CD4-positive, alpha-beta T cell treated with Interleukin-6 at 100 ng/mL for 8 hours (primary cell): Measurements from ENCODE around the gene ADAD2.

ENCODE experiments used
- DNase-seq: peaks from one replicate; pipeline ENCODE4 v3.0.0-alpha.2; 2020; ENCODE audit warnings: mixed read lengths, low spot score

Gene ADAD2

DNA sequence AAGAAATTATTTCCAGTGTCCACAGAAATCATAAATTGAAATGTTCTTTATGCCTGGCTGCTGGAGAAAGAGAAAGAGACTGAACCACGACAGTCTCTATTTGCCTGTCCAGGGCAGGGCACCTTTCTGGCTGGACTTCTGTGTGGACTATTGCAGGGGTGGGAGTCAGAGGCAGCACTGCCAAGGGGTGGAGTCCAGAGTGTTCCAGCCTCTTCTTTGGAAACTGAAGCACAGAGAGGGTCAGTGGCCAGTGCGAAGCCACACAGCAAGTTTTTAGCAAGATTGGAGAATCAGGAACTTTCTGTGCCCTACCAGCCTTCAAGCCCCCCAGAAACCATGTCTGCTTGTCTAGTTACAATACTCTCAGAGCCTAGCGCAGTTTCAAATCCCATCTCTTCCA is 33.6 kb downstream of the ADAD2 start:
- no peak for DNase-seq

DNA sequence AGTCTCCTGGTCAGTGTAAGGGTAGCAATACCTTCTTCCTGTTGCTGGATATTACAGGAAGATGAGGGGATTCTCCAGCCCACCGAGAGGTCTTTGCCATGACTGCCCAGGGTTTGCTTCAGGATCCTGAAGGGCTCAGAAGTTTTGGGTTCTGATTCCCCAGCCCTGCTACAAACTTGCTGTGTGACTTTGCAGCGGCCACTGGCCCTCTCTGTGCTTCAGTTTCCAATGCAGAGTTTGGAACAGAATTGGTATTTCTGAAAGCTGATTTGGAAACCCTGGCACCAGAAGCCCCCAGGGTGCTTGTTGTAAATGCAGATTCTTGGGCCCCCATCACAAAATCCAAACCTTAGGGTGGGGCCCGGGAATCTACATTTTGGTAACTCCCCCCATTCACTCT is 34.2 kb downstream of the ADAD2 start:
- DNase-seq, result no peak

DNA sequence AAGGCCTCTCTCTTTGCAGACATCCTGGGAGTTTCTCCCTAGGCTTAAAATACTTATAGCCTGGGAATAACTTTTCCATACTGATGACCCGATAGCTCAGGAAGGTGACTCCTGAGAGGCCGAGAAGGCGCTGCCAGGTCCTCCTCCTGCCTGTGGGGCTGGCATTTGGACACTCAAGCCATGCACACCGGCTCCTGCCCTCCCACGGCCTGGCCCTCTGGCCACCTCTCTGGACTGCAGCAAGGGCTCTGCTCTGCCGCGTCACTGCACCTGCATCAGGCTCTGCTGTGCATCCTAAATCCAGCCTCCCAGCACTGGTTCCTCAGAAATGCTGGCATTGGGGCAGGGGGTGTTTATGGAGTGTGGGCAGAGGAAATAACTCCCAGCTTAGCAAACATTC is 34.6 kb downstream of the ADAD2 start:
- DNase-seq, result no peak

DNA sequence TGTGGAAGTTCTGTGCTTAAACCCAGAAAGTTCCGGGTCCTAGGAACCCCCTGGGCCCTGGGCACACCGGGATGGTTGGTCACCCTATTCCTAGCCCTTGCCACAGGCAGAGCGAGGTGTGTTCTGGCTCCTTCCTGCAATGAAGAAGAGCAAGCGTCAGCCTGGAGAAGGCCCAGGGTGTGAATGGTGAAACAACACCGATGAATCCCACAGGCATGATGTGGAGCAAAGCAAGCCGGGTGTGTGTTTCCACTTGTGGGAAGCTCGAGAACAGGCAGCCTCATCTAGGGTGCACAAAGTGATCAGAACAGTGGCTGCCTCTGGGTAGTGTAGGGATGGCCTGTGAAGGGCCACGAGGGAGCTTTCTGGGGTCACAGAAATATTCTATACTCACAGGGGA is 35.1 kb downstream of the ADAD2 start:
- DNase-seq, result no peak

GRCh38 chr16:84227548-84227947 is 36.6 kb downstream of the ADAD2 start:
- no peak for DNase-seq

DNA sequence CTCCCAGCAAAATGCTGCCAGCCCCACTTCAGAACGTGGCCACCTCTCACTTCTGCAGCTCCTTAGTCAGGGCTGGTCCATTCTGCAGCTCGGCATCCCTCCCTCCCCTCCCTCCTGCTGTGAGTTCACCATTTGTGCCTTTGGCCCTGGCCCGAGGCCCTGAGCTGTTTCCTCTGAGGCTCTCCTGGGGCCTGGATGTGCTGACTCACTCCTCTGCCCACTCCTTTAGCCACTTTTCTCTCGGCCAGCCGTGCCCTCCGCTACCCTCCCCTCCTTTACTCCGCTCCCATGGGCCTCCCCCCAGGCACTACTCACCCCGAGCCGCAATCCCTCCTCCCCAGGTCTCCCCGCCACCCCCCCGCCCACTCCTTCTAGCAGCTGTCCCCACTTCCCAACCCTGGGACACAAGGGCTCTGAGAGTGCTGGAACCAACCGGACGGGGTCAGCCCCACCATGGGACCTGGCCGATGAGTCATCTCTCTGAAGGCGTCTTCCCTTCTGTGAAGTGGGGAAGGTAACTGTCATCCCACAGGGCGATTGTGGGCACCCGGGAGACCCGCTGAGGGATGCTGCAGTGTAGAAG is 37.4 kb downstream of the ADAD2 start:
- no peak for DNase-seq

DNA sequence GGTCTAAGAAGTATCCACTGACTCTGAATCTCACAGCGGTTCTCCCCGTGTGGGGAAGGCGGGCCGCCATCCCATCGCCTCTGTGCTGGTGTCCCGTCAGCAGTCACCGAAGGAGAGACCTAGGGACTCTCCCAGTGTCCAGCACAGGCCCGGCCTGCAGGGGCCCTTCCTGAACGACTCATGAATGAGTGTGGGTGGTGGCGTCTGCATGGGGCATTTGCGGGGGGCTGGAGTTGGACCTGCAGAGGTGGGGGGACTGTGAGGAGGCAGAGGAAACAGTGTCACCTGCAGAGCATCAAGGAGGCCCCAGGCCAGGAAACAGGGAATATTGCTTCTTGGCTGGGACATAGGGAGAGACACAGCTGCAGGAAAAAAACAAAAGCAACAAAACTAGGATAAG is 38.5 kb downstream of the ADAD2 start:
- no peak for DNase-seq

DNA sequence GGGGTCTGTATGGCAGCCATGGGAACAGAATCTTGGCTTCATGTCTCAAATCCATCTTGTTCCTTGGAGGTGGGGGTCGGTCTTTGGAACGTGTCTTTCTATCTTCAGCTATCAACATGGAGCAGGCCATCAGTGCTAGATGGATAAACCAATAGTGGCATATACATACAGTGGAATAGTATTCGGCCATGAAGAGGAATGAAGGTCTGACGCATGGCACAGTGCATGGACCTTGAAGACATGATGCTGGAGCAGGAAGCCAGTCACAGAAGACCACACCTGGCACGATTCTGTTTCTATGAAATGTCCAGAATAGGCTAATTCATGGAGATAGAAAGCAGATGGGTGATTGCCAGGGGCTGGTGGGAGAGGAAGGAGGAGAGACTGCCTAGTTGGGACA is 41.1 kb downstream of the ADAD2 start:
- DNase-seq, result no peak

DNA sequence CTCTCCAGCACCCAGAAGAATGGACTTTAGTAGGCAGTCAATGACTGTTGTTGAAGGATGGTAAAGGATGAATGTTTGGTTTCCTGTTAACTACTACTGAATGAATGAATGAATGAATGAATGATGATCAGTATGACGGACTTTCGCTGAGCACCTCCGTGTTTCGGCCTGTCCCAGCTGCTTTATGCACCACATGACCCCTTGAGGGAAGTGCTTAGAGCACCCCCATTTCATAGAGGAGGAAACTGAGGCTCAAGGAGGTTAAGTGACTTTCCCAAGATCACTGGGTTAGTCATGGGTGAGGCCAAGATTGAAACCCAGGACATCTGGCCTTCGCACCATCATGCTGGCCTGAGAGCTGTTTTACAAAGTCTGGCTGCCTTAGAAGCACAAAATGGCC is 42.0 kb downstream of the ADAD2 start:
- no peak for DNase-seq

DNA sequence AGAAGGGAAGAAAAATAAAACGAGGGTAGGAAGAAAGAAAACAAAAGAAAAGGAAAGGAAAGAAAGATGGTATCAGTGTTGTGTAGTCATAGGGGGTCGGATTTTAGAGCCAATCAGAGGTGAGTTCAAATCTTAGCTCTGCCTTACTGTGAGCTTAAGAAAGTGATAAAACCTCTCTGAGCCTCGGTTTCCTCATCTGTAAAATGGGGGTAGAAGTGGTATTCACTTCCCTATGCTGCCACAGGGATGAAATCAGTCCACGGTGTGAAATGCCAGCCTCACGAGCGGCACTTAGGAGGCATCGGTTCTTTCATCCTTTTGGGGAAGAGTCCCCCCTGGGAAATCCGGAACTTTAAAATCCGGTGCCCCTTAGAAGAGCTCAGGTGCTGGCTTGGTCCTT is 42.8 kb downstream of the ADAD2 start:
- no peak for DNase-seq

DNA sequence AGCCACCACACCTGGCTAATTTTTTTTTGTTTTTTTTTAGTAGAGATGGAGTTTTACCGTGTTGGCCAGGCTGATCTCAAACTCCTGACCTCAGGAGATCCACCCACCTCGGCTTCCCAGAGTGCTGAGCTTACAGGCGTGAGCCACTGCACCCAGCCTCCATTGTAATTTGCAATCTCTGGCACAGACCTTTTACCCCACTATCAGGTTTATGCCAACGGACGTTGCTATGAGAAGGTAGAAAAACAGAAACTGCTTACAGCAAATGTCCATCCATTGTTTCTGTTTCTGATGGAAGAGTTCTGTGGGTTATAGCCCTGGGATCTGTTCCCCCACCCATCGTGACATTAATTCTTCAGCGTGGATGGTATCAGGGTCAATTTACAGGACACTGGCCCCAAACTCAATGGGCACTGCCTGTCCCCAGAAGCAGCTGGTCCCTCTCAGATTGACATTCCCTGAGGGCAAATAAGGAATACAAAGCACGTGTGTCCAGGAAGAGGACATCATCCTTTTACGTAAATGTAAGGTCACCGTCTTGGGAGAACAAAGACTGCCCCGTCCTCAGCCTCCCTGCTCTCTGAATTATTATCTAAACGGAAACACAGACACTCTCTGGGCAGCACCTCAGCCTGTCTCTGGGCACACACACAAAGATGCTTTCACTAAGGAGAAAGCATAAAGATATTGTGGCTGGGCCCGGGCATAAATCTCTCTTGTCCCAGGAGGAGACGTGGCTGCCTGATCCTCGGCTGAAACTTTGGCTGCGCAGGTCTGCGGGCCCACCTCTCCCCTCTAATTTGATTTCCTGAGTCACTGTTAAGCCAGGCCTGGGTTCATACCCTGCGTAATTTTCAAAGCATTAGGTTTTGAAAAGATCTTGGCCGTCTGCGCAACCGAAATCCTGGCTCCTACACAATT is 43.6 kb downstream of the ADAD2 start:
- no peak for DNase-seq

- no peak for DNase-seq
Measured at GRCh38 chr16:84236671-84237070, 45.7 kb downstream of the ADAD2 start.

GRCh38 chr16:84237994-84238750 is 47.2 kb downstream of the ADAD2 start:
- DNase-seq, result no peak

DNA sequence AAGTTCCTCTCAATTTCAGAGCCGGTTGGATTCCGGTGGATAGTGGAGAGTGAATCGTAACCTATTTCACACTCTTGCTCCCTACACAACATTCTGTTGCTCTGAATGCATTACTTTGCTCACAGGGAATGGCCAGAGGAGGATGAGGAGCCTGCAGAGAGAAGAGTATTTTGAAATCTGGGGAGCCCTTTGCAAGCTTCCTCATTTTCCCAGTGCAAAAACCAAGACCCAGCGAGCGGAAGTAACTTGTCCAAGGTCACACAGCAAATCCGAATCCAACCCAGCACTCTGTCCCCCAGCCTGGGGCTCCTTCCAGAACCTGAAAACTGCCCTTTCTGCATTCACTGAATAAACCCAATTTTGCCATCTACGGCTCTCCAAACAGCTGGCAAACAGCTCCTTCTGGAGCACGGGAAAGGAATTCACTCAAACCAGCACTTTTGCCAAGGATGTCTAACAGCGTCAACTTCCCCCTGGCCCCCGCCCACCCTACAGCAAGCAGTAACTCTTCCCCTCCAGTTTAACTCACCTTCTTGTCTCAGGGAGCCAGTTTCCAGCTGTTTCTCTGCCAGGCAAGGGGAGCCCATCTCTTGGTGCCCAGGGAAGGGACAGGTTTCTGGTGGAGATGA is 48.3 kb downstream of the ADAD2 start:
- no peak for DNase-seq

DNA sequence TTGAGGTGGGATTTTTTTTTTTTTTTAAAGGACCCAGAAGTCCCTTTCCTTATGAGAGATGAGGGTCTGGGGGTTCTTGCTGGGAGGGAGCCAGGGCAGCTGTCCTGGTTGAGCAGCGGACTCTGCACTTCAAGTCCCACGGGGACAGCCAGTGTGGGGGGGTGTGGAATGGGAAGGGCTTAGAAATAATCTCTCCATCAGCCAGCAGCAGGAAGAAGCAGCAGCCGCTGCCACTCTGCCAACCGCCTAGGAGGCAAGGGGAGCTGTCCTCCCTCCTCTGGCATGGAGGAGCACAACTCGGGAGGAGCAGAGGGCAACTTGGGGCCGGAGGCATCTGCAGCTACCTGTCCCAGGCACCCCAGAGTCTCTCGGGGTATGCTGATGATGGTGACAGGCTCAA is 49.0 kb downstream of the ADAD2 start, which contains the start of gene KCNG4:
TSS of gene KCNG4 (minus strand) at position 104 of the 400 bp plus-strand sequence. CDS start 2,527 bp downstream, outside the sequence.
- no peak for DNase-seq

- DNase-seq, result no peak
Measured at GRCh38 chr16:84240455-84240854, 49.5 kb downstream of the ADAD2 start.

GRCh38 chr16:84241778-84242177 is 50.8 kb downstream of the ADAD2 start:
- no peak for DNase-seq

DNA sequence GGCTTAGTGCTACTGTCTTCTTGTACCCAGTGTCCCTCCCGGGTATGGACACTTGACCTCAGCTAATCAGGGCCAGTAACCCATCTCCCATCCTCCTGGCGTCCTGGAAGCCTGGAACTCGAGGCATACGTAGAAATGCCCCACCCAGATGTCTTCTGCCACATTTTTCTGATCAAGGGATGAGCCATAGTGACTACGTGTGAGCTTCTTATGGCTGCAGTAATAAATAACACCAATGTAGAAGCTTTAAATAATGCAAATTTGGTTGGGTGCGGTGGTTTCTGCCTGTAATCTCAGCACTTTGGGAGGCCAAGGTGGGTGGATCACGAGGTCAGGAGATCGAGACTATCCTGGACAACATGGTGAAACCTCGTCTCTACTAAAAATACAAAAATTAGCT is 51.9 kb downstream of the ADAD2 start:
- DNase-seq, result no peak

GRCh38 chr16:84243732-84244131 is 52.8 kb downstream of the ADAD2 start:
- DNase-seq, result no peak

GRCh38 chr16:84244728-84245127 is 53.8 kb downstream of the ADAD2 start:
- no peak for DNase-seq

DNA sequence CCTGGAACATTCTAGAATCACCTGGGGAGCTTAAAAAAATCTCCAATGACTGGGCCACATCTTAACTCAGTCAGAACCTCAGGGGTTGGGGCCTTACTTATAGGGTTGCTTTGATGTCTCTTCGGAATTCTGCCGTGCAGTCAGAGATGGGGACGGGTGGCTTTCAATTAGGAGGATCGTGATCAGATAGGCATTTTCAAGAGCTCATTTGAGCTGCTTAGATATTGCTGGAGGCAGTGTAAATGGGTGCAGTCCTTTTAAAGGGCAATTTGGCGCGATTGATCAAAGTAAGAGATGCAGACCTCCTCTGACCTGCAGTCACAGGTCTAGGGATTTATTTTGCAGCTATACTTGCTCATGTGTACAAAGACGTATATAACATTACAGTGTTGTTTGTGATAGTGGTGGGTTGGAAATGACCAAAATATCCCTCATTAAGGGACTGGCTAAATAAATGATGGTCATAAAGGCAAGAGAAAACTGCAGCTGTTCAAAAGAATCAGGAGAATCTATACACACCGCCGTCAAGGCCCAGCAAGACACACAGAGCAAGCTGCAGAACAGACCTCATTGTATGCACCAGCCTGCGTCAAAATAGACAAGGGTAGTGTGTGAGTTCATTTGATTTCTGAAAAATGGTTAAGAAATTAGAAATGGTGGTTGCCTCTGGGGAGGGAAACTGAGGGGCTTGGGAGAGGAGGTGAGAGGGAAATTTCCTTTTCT is 55.2 kb downstream of the ADAD2 start:
- DNase-seq, result no peak

DNA sequence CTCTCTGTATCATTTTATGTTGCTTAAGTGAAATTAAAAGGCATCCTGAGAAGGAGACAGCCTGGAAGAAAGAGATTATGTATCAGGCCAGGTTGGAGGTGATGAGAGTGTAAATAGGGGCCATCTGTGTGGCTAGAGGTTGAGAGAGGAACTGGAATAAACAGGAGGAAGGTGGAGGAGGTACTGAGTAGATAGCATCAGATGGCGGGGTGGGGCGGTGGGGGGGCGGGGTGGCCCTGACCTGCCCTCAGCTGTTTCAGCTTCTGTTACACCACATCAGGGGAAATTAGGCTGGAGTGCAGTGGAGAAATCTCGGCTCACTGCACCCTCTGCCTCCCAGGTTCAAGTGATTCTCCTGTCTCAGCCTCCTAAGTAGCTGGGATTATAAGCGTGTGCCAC is 55.7 kb downstream of the ADAD2 start:
- no peak for DNase-seq
